Left cardiac atrium (tissue), 4 donors: ENCODE results near the gene TMEM72. TPM values are rescaled to one million over a fixed set of nuclear protein-coding genes. Genes with fewer than 3 reads are reported as not detected.
"Not testable (repeated sequence)": the region's sequence is repeated elsewhere in the genome, so short reads cannot be mapped to it uniquely, and the experiment has no call there.

Source experiments
- ATAC-seq, 2 donors: fragments of 200-7000 bp; cut with Tn5 transposase; one replicate each; pipeline ENCODE4 v1.9.1; 2020; ENCODE audit warnings: mild to moderate bottlenecking in 2 of 2, moderate library complexity in 2 of 2
- DNase-seq: peaks from one replicate; pipeline ENCODE4 v3.0.0-alpha.2; 2020
- intact Hi-C, 2 donors: fragments of 100-400 bp; cut with DNase I; formaldehyde crosslinking; loops; one replicate each; pipeline versions ENCODE4 v1.14.1 to v1.15.1; 2022 to 2023
- long read RNA-seq: library from polyadenylated mRNA; unstranded; transcript quantifications from one replicate; pipeline ENCODE4 v2.0.0, GENCODE V29; 2021
- total RNA-seq, 2 donors: library from RNA; stranded (reverse); fragmentation: NEBNext Ultra II Directional; extraction: Animal tissue kit (Norgen Biotek cat#: 25700); gene quantifications; one replicate each; pipeline ENCODE4 v1.2.1, GENCODE V29; 2021
- donor health status: DM: no; HTN: yes; CAD: no.
- donor health status: DM: no; HTN: yes; CAD: no; lungs with severe emphysema.
- donor health status: DM: yes; HTN: yes; CAD: no.
- donor health status: Dilated cardiomyopathy.

TMEM72 gene
- total RNA-seq, result under 1 TPM; 0.21 to 0.27 TPM
- long read RNA-seq, result 0 reads

GRCh38 chr10:44911081-44911540 lies at the start of gene TMEM72:
Gene TMEM72 (plus strand): TSS chr10:44911337. CDS start chr10:44911513, 176 bp downstream.
- intact Hi-C loops, result no loop called here
- no peak for DNase-seq
- peak; percentile 68 to 78 for ATAC-seq

GRCh38 chr10:44862006-44862751 lies 49.0 kb upstream of the TMEM72 start:
- DNase-seq (no peak), ATAC-seq (no peak)
- intact Hi-C loops, result loop anchor here (5.0 to 10.0 kb wide), 2 partner anchors 557 to 1190 kb away; no protein-coding TSS in a partner anchor

GRCh38 chr10:44862924-44863323 lies 48.2 kb upstream of the TMEM72 start:
- DNase-seq (no peak), ATAC-seq (no peak)
- intact Hi-C loops, result loop anchor here (5.0 to 10.0 kb wide), 2 partner anchors 558 to 1191 kb away; no protein-coding TSS in a partner anchor

- DNase-seq (no peak), ATAC-seq (no peak)
- intact Hi-C loops, result loop anchor here (5.0 to 10.0 kb wide), 2 partner anchors 559 to 1191 kb away; no protein-coding TSS in a partner anchor
Observed at GRCh38 chr10:44863344-44864047, 47.6 kb upstream of the TMEM72 start.

- intact Hi-C loops, result loop anchor here (5.0 to 10.0 kb wide), 2 partner anchors 559 to 1192 kb away; no protein-coding TSS in a partner anchor
- ATAC-seq (peak; percentile 16 to 67), DNase-seq (peak; percentile 28)
Observed at GRCh38 chr10:44864051-44864450, 47.1 kb upstream of the TMEM72 start.

- ATAC-seq, result peak; percentile 95 to 97
- intact Hi-C loops, result loop anchor here (1.0 to 10.0 kb wide), 3 partner anchors 560 to 1193 kb away; no protein-coding TSS in a partner anchor
- DNase-seq, result peak; percentile 92
Observed at GRCh38 chr10:44864637-44865288, 46.4 kb upstream of the TMEM72 start.

GRCh38 chr10:44865289-44865671 lies 45.9 kb upstream of the TMEM72 start:
- intact Hi-C loops, result loop anchor here in 1 of 2 donors (1.0 to 10.0 kb wide), 2 partner anchors 560 to 1194 kb away; no protein-coding TSS in a partner anchor
- ATAC-seq (peak in 1 of 2 donors; percentile 17), DNase-seq (no peak)

GRCh38 chr10:44866367-44866766 lies 44.8 kb upstream of the TMEM72 start:
- intact Hi-C loops, result loop anchor here in 1 of 2 donors (10.0 kb wide), 1 partner anchor 562 kb away; no protein-coding TSS in a partner anchor
- not testable (repeated sequence) for ATAC-seq, DNase-seq

- ATAC-seq (no peak), DNase-seq (no peak)
- intact Hi-C loops, result loop anchor here in 1 of 2 donors (10.0 kb wide), 1 partner anchor 105 kb away; the partner anchor contains the start of gene DEPP1
Observed at GRCh38 chr10:44870031-44870430, 41.1 kb upstream of the TMEM72 start.

GRCh38 chr10:44873160-44873559 lies 38.0 kb upstream of the TMEM72 start:
- DNase-seq (peak; percentile 54), ATAC-seq (peak; percentile 49 to 61)
- intact Hi-C loops, result loop anchor here in 1 of 2 donors (10.0 kb wide), 1 partner anchor 102 kb away; the partner anchor contains the start of gene DEPP1

GRCh38 chr10:44874166-44874565 lies 37.0 kb upstream of the TMEM72 start:
- no peak for ATAC-seq
- peak; percentile 48 for DNase-seq
- intact Hi-C loops, result loop anchor here in 1 of 2 donors (10.0 kb wide), 1 partner anchor 101 kb away; the partner anchor contains the start of gene DEPP1

GRCh38 chr10:44878706-44879530 lies 32.2 kb upstream of the TMEM72 start:
- peak; percentile 89 for DNase-seq
- peak; percentile 95 for ATAC-seq
- intact Hi-C loops, result loop anchor here in 1 of 2 donors (10.0 kb wide), 1 partner anchor 96 kb away; the partner anchor contains the start of gene DEPP1

- ATAC-seq (peak; percentile 9 to 40), DNase-seq (no peak)
- intact Hi-C loops, result loop anchor here in 1 of 2 donors (10.0 kb wide), 1 partner anchor 95 kb away; the partner anchor contains the start of gene DEPP1
Observed at GRCh38 chr10:44879531-44879899, 31.6 kb upstream of the TMEM72 start.

GRCh38 chr10:44880090-44880715 lies 30.9 kb upstream of the TMEM72 start:
- ATAC-seq (no peak), DNase-seq (no peak)
- intact Hi-C loops, result no loop called here

- intact Hi-C loops, result no loop called here
- DNase-seq, result no peak
Observed at GRCh38 chr10:44881649-44882048, 29.5 kb upstream of the TMEM72 start.

GRCh38 chr10:44882166-44882720 lies 28.9 kb upstream of the TMEM72 start:
- DNase-seq, result no peak
- intact Hi-C loops, result no loop called here
- no peak for ATAC-seq

More at GRCh38 chr10:44881649-44882048, 29.5 kb upstream of the TMEM72 start:
- ATAC-seq, result no peak
